Inflammatory macrophage (primary cell): ENCODE results near the gene GAB2.
A peak's percentile ranks its signal among the peaks of the same experiment; 100 is the strongest.

Source experiments
- DNase-seq, 2 donors: peaks; one replicate each; pipeline ENCODE4 v3.0.0-alpha.2; 2020 to 2022

The GAB2 gene

DNA sequence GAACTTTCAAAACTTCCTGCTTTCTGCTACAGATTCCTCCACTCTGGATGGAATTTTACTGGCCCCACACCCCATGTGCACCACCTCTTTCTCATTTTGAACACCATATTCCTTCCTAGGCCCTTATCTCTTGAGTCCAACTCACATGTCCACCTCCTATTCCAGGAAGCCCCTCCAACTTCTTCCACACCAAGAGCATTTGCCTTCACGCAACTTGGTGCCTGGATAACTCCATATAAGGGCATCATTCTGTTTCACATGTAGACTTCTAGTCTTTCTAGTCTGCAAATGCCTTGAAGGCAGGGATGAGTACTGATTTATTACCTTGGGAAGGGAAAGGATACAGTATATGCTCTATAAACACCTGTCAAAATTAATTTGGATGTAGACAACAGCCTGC is 17.5 kb downstream of the GAB2 start:
- DNase-seq = no peak

GRCh38 chr11:78399136-78399535 is 18.5 kb downstream of the GAB2 start:
- DNase-seq = no peak

GRCh38 chr11:78398715-78399114 is 18.9 kb downstream of the GAB2 start:
- no peak for DNase-seq

DNA sequence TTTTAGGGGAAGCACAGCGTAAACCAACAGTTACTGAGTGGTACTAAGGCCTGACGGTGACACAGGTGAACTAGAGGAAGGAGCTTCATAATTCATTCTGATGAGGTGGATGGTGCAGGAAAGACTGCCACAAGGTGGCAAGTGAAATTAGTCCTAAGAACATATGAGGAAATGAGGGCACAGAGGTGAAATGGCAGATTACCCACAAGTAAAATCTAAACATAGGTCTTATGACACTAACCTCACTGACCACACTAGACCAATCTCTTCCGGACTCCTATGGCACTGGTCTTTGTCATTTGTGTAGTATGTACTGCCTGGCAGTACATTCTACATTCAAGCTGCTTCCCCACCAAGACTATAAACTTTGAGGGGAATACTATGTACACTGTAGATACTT is 20.2 kb downstream of the GAB2 start:
- DNase-seq = peak; percentile 34 to 48

GRCh38 chr11:78395597-78395996 is 22.0 kb downstream of the GAB2 start:
- DNase-seq = no peak

DNA sequence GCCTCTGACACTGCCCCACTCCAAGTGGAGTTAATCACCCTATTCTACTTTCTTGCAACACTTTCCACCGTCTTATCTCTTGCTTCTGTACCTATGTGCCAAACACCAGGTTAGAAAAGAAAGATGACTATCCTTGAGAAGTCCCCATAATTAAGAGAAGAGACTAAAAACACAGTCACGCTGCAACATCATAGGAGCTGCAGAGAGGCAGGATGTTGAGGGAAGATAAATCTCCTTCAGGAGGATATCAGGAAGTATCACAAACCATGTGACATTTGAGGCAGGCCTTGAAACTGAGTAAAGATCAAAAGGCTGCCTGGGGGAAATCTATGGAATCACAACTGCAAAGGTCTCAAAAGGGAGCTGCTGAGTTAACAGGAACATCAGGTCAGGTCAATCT is 24.8 kb downstream of the GAB2 start:
- DNase-seq = peak; percentile 12 to 31

GRCh38 chr11:78391424-78391823 is 26.2 kb downstream of the GAB2 start:
- no peak for DNase-seq

DNA sequence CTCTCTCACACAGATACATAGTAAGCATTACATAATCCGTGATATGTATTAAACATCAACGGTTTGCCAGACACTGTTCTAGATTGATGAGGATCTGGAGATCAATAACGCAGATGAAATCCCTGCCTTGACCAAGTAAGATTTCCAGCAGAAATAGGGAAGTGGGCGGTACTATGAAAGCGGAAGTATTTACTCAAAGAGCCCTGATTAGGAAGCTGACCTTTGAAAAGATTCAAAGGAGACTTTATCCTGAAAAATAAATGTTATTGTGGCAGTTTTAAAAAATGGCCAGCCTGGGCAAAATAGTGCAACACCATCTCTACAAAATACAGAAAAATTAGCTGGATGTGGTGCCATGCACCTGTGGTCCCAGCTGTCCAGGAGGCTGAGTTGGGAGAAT is 26.8 kb downstream of the GAB2 start:
- DNase-seq = peak; percentile 69 to 77

GRCh38 chr11:78386215-78386941 is 31.2 kb downstream of the GAB2 start:
- no peak for DNase-seq

GRCh38 chr11:78385205-78385604 is 32.4 kb downstream of the GAB2 start:
- DNase-seq = no peak

DNA sequence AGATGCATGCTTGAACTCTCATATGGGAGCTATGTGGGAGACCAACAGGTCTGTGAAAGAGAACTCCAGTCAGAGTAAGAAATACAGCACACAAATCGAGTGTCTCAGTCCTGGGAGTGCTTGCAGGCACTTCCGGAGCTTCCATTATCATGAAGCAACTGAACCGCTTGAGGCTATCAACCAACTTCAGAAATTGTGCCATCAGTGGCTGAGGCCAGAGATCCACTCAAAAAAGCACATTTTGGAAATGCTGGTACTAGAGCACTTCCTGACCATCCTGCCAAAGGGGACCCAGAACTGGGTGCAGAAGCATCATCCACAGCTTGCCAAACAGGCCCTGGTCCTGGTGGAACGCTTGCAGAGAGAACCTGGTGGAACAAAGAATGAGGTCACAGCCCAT is 33.4 kb downstream of the GAB2 start:
- DNase-seq = no peak

GRCh38 chr11:78381865-78382264 is 35.8 kb downstream of the GAB2 start:
- no peak for DNase-seq

- no peak for DNase-seq
These were observed 37.0 kb downstream of the GAB2 start for GRCh38 chr11:78380615-78381051.

GRCh38 chr11:78379039-78379670 is 38.5 kb downstream of the GAB2 start:
- DNase-seq = peak; percentile 50 to 56

GRCh38 chr11:78377625-78378418 is 39.8 kb downstream of the GAB2 start:
- no peak for DNase-seq

DNA sequence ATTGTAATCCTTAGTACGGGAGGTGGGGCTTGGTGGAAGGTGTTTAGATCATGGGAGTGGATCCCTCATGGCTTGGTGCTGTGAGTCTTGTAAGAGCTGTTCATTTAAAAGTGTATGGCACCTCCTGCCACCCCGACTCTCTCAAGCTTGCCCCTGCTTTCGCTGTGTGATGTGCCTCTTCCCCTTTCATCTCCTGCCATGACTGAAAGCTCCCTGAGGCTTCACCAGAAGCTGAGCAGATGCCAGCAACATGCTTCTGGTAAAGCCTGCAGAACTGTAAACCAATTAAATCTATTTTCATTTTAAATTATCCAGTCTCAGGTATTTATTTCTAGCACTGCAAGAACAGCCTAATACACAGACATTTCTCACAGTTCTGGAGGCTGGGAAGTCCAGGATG is 40.8 kb downstream of the GAB2 start:
- no peak for DNase-seq

GRCh38 chr11:78374917-78375316 is 42.7 kb downstream of the GAB2 start:
- DNase-seq = no peak

- no peak for DNase-seq
These were observed 43.9 kb downstream of the GAB2 start for GRCh38 chr11:78373689-78374088.

DNA sequence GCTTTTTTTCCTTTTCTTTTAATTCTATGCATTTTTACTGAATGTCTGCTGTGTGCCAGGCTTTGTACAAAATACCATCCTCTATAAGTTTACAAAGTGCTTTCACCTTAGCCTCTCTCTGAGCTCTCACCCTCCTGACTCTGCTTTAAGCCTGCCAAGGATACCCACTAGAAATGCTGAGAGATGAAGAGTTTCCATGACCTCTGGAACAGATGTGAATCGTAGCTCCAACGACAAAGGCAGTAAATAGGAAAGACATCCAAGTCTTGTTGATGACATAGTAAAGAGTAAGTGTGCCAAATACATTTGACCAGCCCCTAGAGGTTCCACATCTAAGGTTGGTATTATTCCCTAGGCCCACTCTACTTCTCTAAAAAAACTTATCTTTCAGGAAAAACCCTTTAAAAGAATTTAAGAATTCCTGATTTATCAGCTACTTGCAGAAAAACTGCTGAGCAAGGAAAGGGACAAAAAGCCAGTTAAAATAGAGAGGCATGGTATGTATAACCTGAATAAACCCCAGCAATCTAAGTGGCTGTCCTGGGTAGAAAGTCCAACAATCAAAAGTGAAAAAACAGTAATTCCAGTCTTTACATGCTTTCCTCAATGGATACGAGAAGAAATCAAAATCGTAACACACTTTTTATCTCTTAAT is 45.4 kb downstream of the GAB2 start:
- no peak for DNase-seq

- DNase-seq = no peak
These were observed 46.3 kb downstream of the GAB2 start for GRCh38 chr11:78371221-78371891.

- no peak for DNase-seq
These were observed 47.0 kb downstream of the GAB2 start for GRCh38 chr11:78370406-78371172.

DNA sequence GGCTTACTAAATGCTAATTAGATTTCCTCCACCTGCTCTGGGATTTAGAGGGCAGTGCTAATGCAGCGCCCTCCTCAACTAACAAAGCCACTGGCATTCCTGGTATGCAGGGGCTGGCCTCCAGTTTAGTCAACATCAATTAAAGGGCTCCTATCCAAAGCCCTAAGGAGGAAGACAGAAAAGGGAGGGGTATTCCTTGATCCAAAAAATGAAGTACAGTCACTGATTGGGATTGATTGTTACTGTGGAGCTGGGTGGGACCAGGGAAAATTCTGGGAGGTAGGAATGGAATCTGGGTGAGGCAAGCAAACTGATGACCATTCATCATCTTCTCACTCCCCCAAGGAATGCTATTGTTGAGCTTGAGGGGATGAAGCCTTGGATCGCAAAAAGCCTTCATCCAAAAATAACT is 52.2 kb downstream of the GAB2 start:
- no peak for DNase-seq
